Measurements from ENCODE around the gene ECPAS. TPM values are rescaled to one million over a fixed set of nuclear protein-coding genes. Genes with fewer than 3 reads are reported as not detected.

Gene ECPAS
- total RNA-seq, 3 donors from 2014 or later (not counting 1 experiment from before 2014, with no cell fraction given): 58.0 to 73.6 (median 70.7) TPM

DNA sequence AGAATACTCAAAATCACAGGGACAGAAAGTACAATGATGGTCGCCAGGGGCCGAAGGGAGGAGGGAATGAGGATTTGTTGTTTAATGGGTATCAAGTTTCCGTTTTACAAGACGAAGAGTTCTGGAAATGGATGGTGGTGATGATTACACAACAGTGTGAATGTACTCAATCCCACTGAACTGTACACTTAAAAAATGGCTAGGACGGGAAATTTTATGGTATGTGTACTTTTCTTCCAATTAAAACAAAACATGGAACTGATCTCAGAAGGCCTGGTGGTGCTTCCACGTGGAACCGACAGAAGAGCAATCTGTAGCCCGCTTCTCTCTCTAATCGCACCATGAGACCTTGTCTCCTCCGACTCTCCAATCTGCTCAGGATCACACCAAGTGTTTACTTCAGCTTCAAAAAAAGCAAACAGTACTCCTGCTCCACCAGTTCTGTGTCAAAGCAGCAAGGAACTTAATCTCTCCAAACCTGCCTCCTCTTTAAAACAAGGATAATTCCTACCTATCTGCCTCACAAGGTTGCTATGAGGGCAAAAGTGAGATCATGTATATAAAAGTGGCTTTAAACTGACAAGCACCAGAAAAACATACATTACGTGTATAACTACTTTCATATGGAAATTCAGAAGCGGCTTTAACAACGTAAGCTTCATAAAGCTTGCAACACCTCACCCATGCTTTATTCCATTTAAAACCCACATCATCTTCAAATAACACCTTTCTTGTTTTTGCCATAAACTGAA is 2.1 kb downstream of the ECPAS start:
- Mint-ChIP-seq H3K27me3 (ENCODE audit: low read depth in 2 of 2) (peaks cover 0 to under 1% of the 10 kb centered on the region in 2 donors), H3K27ac (peak overlapping the region; percentile 69 to 90), H3K4me3 (peak overlapping the region; percentile 88), H3K36me3 (no peaks in the 10 kb centered on the region), H3K4me1 (peaks cover 35 to 44% of the 10 kb centered on the region in 2 donors), H3K9me3 (no peaks in the 10 kb centered on the region)
- Histone ChIP-seq H3K4me3 (ENCODE audit: low read length) (peak overlapping the region; percentile 83), H3K9me3 (ENCODE audit: control insufficient read depth, insufficient read depth, low read length) (no peaks in the 10 kb centered on the region), H3K4me1 (ENCODE audit: control insufficient read depth, insufficient read depth, low read length) (peaks cover 13% of the 10 kb centered on the region), H3K27ac (ENCODE audit: low read length) (peak overlapping the region; percentile 93), H3K36me3 (ENCODE audit: control insufficient read depth, insufficient read depth, low read length) (no peaks in the 10 kb centered on the region), H3K27me3 (ENCODE audit: control insufficient read depth, insufficient read depth, low read length) (no peaks in the 10 kb centered on the region)
- intact Hi-C loops (cut with micrococcal nuclease): no loop called here
- 72% methylated on average over 13 of the region's 13 CpGs for WGBS (ENCODE audit: insufficient coverage)
- DNase-seq (peak in 1 of 2 donors; percentile 6), ATAC-seq (no peak)
- TF ChIP-seq, protein P1, sequence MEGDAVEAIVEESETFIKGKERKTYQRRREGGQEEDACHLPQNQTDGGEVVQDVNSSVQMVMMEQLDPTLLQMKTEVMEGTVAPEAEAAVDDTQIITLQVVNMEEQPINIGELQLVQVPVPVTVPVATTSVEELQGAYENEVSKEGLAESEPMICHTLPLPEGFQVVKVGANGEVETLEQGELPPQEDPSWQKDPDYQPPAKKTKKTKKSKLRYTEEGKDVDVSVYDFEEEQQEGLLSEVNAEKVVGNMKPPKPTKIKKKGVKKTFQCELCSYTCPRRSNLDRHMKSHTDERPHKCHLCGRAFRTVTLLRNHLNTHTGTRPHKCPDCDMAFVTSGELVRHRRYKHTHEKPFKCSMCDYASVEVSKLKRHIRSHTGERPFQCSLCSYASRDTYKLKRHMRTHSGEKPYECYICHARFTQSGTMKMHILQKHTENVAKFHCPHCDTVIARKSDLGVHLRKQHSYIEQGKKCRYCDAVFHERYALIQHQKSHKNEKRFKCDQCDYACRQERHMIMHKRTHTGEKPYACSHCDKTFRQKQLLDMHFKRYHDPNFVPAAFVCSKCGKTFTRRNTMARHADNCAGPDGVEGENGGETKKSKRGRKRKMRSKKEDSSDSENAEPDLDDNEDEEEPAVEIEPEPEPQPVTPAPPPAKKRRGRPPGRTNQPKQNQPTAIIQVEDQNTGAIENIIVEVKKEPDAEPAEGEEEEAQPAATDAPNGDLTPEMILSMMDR (IDR thresholded peaks at IDR 0.05): no peak

DNA sequence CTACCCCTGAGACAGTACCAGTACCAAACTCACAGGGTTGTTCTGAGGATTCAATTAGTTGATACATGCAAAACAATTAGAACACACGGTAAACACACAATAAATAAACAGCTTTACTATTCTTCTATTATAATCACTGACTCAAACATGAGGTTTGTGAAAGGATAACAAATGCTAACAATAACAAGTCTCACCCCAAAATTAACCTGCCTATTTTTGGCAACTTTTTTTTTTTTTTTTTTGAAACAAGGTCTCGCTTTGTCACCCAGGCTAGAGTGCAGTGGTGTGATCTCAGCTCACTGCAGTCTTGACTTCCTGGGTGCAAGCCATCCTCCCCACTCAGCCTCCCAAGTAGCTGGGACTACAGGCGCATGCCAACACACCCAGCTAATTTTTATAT is 6.5 kb downstream of the ECPAS start:
- Histone ChIP-seq H3K4me3 (ENCODE audit: low read length) (no peak overlapping the region), H3K4me1 (ENCODE audit: control insufficient read depth, insufficient read depth, low read length) (peaks cover 8% of the 10 kb centered on the region), H3K36me3 (ENCODE audit: control insufficient read depth, insufficient read depth, low read length) (no peaks in the 10 kb centered on the region), H3K27me3 (ENCODE audit: control insufficient read depth, insufficient read depth, low read length) (no peaks in the 10 kb centered on the region), H3K9me3 (ENCODE audit: control insufficient read depth, insufficient read depth, low read length) (no peaks in the 10 kb centered on the region), H3K27ac (ENCODE audit: low read length) (no peak overlapping the region)
- H3K4me3 Mint-ChIP-seq: no peak overlapping the region
- H3K27me3 Mint-ChIP-seq (ENCODE audit: low read depth in 2 of 2): no peaks in the 10 kb centered on the region
- DNase-seq (no peak), ATAC-seq (no peak)
- TF ChIP-seq, protein P1 (IDR thresholded peaks at IDR 0.05): no peak
- H3K27ac Mint-ChIP-seq: no peak overlapping the region
- no peaks in the 10 kb centered on the region for H3K36me3 Mint-ChIP-seq
- 100% methylated on average over 1 of the region's 3 CpGs for WGBS (ENCODE audit: insufficient coverage)
- H3K9me3 Mint-ChIP-seq: no peaks in the 10 kb centered on the region
- peaks cover 56 to 57% of the 10 kb centered on the region in 2 donors for H3K4me1 Mint-ChIP-seq
- intact Hi-C loops (cut with micrococcal nuclease): no loop called here

DNA sequence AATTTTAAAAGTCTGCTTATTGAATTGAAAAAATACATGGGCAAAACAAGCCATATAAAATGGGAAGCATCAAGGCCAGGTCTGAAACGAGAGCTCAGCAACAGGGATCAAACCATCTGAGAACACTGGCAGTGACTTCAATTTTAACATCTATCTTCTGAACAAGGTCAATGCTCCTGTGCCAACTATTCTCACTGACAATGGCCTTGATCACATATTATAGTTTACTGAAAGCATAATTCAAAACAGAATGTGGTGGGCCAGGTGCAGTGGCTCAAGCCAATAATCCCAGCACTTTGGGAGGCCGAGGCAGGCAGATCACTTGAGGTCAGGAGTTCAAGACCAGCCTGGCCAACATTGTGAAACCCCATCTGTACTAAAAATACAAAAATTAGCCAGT is 9.0 kb downstream of the ECPAS start:
- Histone ChIP-seq H3K4me3 (ENCODE audit: low read length) (no peak overlapping the region), H3K27me3 (ENCODE audit: control insufficient read depth, insufficient read depth, low read length) (no peaks in the 10 kb centered on the region), H3K4me1 (ENCODE audit: control insufficient read depth, insufficient read depth, low read length) (peaks cover 3% of the 10 kb centered on the region), H3K9me3 (ENCODE audit: control insufficient read depth, insufficient read depth, low read length) (no peaks in the 10 kb centered on the region), H3K27ac (ENCODE audit: low read length) (no peak overlapping the region), H3K36me3 (ENCODE audit: control insufficient read depth, insufficient read depth, low read length) (no peaks in the 10 kb centered on the region)
- H3K4me3 Mint-ChIP-seq: no peak overlapping the region
- TF ChIP-seq, protein P1 (IDR thresholded peaks at IDR 0.05): no peak
- intact Hi-C loops (cut with micrococcal nuclease): no loop called here
- DNase-seq: no peak
- no peak overlapping the region for H3K27ac Mint-ChIP-seq
- peaks cover 48 to 52% of the 10 kb centered on the region in 2 donors for H3K4me1 Mint-ChIP-seq
- H3K27me3 Mint-ChIP-seq (ENCODE audit: low read depth in 2 of 2): no peaks in the 10 kb centered on the region
- ATAC-seq: no peak
- WGBS (ENCODE audit: insufficient coverage): 96% methylated on average over 2 of the region's 2 CpGs
- no peaks in the 10 kb centered on the region for H3K36me3 Mint-ChIP-seq
- H3K9me3 Mint-ChIP-seq: no peaks in the 10 kb centered on the region

Data from natural killer cell (primary cell).